ENCODE measurements around the gene PLPPR5. TPM values are rescaled to one million over a fixed set of nuclear protein-coding genes. Genes with fewer than 3 reads are reported as not detected.
"Not testable (repeated sequence)": the region's sequence is repeated elsewhere in the genome, so short reads cannot be mapped to it uniquely, and the experiment has no call there.

The PLPPR5 gene
- not detected in 2 replicates for total RNA-seq

DNA sequence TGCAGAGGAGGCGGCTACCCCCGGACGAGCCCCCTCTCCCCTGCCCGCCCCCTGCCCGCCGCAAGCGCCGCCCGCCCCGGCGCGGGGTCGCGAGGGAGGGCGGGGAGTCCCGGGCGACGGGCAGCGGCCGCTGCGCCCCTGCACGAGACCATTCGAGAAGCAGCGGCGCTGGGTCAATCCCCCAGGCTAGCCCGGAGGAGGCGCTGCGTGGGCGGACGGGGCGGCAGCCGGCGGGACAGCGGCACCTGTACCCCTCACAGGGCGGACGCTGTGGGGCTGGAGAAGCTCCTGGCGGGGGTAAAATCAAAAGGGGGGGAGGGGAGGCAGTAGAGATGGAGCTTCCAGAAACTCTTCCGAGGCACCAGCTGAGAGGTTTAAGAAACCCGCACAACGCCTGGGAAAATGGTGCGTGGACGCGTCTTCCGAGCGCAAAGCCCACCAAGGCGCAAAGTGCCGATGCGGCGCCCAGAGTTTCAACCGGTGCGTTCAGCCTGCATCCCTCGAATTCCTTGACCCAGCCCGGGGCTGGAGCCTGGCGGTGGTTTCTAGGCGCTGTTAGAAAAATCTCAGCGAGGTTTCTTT, at the start of gene PLPPR5:
TSS of gene PLPPR5 (minus strand) at position 1 of the 582 bp plus-strand sequence. CDS start 190 bp downstream, outside the sequence.
- peak in 1 of 2 donors; percentile 10 for DNase-seq (ENCODE audit: low read depth in 2 of 2)

- DNase-seq (ENCODE audit: low read depth in 2 of 2), result no peak
Observed at GRCh38 chr1:99051611-99052283, 47.1 kb upstream of the PLPPR5 start.

DNA sequence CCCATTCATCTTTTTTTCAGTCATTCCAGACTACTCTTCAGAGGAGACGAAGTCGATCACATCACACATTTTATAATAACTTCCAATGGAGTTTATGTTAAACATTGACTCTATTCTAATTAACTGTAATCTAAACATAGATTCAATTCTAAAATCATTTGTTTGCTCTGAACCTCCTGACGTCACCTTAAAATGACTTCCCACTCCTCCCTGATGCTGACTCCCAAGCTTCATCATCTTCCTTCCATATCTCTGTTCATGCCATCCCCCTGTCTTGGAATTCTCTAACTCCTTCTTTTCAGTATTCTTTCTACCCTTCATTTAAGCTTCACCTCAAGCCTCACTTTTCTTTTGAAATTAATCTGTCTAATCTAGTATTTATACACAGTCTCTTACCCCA, 45.1 kb upstream of the PLPPR5 start:
- no peak for DNase-seq (ENCODE audit: low read depth in 2 of 2)

- not testable (repeated sequence) for DNase-seq (ENCODE audit: low read depth in 2 of 2)
Observed at GRCh38 chr1:99036746-99037145, 32.1 kb upstream of the PLPPR5 start.

DNA sequence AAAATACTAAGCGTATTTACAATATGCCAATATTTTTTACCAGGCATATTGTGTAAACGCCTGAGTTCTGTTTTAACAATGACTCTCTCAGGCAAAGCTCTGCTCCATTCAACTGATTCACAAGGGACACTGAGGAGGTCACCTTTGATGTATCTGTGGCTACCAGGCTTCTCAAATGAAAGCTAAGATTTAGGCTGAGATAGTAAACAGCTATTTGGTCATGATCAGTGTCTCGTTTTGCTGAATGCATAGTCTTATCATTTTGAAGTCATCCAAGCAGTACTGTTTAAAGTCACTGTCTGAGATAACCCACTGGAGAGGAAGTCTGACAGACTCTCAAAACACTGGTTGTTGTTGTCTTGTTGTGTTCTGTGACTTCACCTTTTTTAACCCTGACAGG, 13.7 kb upstream of the PLPPR5 start:
- no peak for DNase-seq (ENCODE audit: low read depth in 2 of 2)

DNA sequence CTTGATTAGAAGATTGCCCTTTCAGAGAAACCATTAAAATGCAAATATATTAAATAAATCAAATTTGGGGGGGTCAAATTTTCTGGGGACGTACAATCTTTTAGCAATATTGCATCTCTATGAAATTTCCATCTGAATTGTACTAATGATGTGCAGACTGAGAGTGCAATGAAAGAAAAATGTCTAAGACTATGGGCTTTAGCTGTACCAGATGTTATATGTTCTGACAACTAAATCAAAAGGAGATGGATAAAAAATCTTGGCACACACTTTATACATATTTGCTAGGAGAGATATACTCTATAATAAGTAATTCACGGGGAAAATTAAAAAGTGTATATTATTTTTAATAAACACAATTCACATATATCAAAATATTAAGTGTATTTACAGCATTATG, 13.0 kb upstream of the PLPPR5 start:
- DNase-seq (ENCODE audit: low read depth in 2 of 2), result no peak

DNA sequence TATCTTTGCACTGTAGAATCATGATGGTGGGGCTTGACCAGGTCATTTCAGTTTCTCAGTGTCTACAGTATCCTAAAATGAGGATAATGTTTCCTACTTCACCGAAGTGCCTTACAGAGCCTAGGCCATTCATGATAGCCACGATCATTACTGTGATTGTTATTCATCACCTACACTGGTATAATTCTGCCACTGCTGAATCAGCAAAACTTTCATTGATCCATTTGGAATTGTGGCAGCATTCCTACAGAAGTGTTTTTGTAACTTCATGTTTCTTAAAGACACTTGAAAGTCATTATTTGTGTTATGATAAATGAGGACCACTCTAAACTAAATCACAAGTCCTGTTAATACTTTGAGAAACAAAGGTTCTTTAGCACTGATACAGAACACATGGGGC, 6.0 kb upstream of the PLPPR5 start:
- no peak for DNase-seq (ENCODE audit: low read depth in 2 of 2)

DNA sequence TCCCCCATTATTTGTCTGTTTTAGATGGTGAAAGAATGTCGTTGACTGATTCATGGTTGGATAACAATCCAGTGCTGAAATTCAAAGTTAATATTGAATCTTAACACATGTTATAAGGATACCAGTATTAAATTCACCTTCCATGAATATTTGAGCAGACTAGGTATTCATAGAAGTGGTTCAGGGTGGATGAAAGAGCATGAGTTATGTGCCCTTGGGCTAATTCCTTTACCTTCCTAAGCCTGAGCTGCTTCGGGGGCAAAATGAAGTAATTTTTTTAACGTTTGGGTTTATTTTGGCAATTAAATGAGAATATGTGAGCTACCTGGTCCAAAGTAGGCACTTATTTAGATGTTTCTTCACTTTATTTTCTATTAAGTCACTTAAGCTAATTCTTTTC, 2.7 kb upstream of the PLPPR5 start:
- DNase-seq (ENCODE audit: low read depth in 2 of 2), result no peak

DNA sequence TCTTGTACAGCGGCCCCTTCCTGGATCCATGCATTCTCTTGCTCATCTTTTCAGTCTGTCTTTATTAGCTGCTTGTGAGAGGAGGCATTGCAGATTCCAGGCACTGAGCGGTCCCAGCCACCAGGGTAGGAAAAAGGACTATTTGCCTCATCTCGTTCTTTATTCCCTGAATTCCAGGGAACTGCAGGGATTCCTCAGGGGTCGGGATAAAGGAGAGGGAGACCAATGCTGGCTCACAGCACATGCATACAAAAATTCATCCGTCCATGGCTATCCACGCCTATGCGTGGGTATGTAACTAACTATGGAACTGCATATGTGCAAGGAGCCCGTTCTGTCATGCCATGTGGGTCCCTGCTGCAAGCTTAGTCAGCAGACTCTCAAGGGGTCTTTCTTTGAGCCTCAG, 879 bp upstream of the PLPPR5 start:
- no peak for DNase-seq (ENCODE audit: low read depth in 2 of 2)

GRCh38 chr1:99004254-99004860, 304 bp downstream of the PLPPR5 start:
- peak in 1 of 2 donors; percentile 6 for DNase-seq (ENCODE audit: low read depth in 2 of 2)

DNA sequence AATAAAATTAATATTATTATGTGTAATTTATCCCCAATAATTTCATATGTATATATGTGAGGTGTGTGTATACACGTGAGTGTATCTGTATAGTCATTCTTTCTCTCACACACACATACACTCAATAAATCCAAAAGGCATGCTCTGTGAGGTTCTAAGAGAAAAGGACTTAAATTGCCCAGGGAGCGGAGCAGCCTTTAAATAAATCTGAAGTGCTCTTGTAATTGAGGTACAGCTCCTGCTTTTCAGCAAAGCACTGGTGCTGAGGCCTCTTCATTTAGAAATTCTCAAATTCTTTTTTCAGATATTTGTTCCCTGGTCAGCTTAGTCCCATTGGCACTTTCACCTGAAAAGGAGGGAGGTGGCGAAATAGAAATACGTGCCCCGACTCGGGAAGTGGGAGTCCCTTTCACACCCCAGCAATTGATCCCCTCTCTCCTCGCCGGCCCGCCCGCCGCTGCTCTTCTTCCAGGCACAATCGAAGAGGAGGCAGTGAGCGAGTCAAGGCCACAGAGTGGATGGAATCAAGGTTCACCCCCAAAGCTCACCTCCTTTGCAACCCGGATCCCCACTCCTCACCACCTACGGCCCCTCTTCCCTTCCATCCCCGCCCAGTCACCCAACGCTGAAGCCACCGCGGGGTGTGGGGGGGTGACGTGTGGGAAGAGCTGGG, 944 bp downstream of the PLPPR5 start:
- DNase-seq (ENCODE audit: low read depth in 2 of 2), result no peak

GRCh38 chr1:98992844-98993243, 11.8 kb downstream of the PLPPR5 start:
- DNase-seq (ENCODE audit: low read depth in 2 of 2), result no peak

GRCh38 chr1:98991127-98992012, 13.3 kb downstream of the PLPPR5 start:
- peak in 1 of 2 donors; percentile 74 for DNase-seq (ENCODE audit: low read depth in 2 of 2)

- no peak for DNase-seq (ENCODE audit: low read depth in 2 of 2)
Observed at GRCh38 chr1:98989556-98989907, 15.1 kb downstream of the PLPPR5 start.

- no peak for DNase-seq (ENCODE audit: low read depth in 2 of 2)
Observed at GRCh38 chr1:98988904-98989555, 15.6 kb downstream of the PLPPR5 start.

DNA sequence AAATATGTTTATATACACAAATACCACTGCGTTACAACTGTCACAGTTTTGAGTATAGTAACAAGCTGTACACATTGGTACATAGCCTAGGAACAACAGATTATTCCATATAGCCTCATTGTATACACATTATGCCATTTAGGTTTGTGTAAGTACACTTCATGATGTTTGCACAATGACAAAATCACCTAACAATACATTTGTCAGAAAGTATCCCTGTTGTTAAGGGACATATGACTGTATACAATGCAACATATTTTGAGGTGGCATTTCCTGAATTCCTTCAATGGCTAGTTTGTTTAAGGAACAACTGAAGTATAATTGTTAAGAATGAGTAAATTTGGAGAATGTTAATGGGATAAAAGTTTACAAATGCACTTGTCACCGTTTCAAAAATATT, 19.0 kb downstream of the PLPPR5 start:
- DNase-seq (ENCODE audit: low read depth in 2 of 2), result no peak

- peak in 1 of 2 donors; percentile 14 for DNase-seq (ENCODE audit: low read depth in 2 of 2)
Observed at GRCh38 chr1:98981917-98982513, 22.6 kb downstream of the PLPPR5 start.

DNA sequence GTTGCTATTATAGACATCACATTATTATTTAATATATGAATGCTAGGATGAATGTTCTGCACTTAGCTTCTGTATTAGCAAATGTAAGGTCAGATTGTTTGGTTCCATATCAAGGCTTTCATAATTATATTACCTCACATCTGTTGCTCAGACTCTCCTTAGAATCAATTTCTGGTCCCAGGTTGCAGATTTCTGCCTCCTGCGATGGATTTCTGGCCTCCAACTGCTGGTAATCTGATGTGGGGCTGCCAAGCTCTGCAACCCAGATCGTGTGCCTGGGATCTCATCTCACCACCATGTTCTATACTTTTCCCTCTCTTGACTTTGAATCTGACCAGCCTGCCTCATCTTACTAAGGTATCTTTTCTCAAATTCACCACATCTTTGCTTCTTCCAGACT, 25.2 kb downstream of the PLPPR5 start:
- no peak for DNase-seq (ENCODE audit: low read depth in 2 of 2)

GRCh38 chr1:98975810-98976209, 28.9 kb downstream of the PLPPR5 start:
- no peak for DNase-seq (ENCODE audit: low read depth in 2 of 2)

GRCh38 chr1:98975113-98975512, 29.5 kb downstream of the PLPPR5 start:
- DNase-seq (ENCODE audit: low read depth in 2 of 2), result no peak

Data from dermis microvascular lymphatic vessel endothelial cell (primary cell).